Activated naive CD8-positive, alpha-beta T cell treated with anti-CD3 and anti-CD28 coated beads, Interleukin-2, amount 10 ng/mL, durations not matched to agents 7 days and 5 days (primary cell): ENCODE results near the gene PPP1R1A. TPM values are rescaled to one million over a fixed set of nuclear protein-coding genes. Genes with fewer than 3 reads are reported as not detected.

ENCODE experiments used
- total RNA-seq, 2 experiments: library from RNA; stranded (reverse); gene quantifications; one replicate each; pipeline ENCODE4 v1.2.3, GENCODE V29; 2021

The PPP1R1A gene
- total RNA-seq, 2 experiments from 2014 or later, result not detected

Other genes starting within 250 kb of the PPP1R1A start
- gene GPR84, start 224.2 kb downstream of the PPP1R1A start, total RNA-seq, result under 1 TPM; 0.39 to 0.65 TPM
- 1 to 10 TPM; 1.4 to 2.0 TPM for gene ZNF385A, start 203.9 kb downstream of the PPP1R1A start, total RNA-seq
- 10 to 100 TPM; 84.5 to 90.6 TPM for gene ITGA5, start 169.4 kb downstream of the PPP1R1A start, total RNA-seq
- 1 to 10 TPM; 7.4 to 9.3 TPM for gene GTSF1, start 115.1 kb downstream of the PPP1R1A start, total RNA-seq
- gene NCKAP1L, start 90.9 kb downstream of the PPP1R1A start, total RNA-seq, result 100 to 1,000 TPM; 148 to 149 TPM
- gene PDE1B, start 39.1 kb downstream of the PPP1R1A start, total RNA-seq, result 10 to 100 TPM; 19.6 to 20.5 TPM
- gene LACRT, start 46.2 kb upstream of the PPP1R1A start, total RNA-seq, result not detected
- gene DCD, start 59.7 kb upstream of the PPP1R1A start, total RNA-seq, result not detected